Measurements from ENCODE around the gene TBPL1.

Gene TBPL1

GRCh38 chr6:133952815-133953633, at the start of gene TBPL1:
Gene TBPL1 (plus strand): TSS chr6:133953224. CDS start chr6:133980126, 26,902 bp downstream.
- H3K79me2 ChIP-seq (ENCODE audit: insufficient read depth, low read length): peaks cover 49% of the 10 kb centered on the region
- peaks cover 51% of the 10 kb centered on the region for H3K4me1 ChIP-seq (ENCODE audit: insufficient read depth, low read length, poor library complexity, severe bottlenecking)
- H3K9me3 ChIP-seq (ENCODE audit: insufficient read depth, low read depth, low read length): no peaks in the 10 kb centered on the region
- H3K27me3 ChIP-seq (ENCODE audit: insufficient read depth, low read length, poor library complexity, severe bottlenecking): no peaks in the 10 kb centered on the region
- TF ChIP-seq EZH2phosphoT487 (IDR thresholded peaks at IDR 0.05; ENCODE audit: borderline replicate concordance): no peak
- no peaks in the 10 kb centered on the region for H3F3A ChIP-seq (ENCODE audit: low read depth)
- peak within 1 kb of the TSS; percentile 83 for H3K9ac ChIP-seq (ENCODE audit: low read depth, low read length, poor library complexity, severe bottlenecking)
- H2AFZ ChIP-seq (ENCODE audit: low read length): peak within 1 kb of the TSS; percentile 82
- H3K9me2 ChIP-seq (replicated peaks; ENCODE audit: low read depth, low read length): no peaks in the 10 kb centered on the region
- peak within 1 kb of the TSS; percentile 76 for H3K4me3 ChIP-seq (ENCODE audit: low read length, poor library complexity, severe bottlenecking)
- H4K20me1 ChIP-seq (ENCODE audit: insufficient read depth, low read length, poor library complexity, severe bottlenecking): peaks cover 22% of the 10 kb centered on the region
- peak within 1 kb of the TSS; percentile 91 for H3K4me2 ChIP-seq (ENCODE audit: low read depth, low read length, poor library complexity, severe bottlenecking)
- no peaks in the 10 kb centered on the region for H3K36me3 ChIP-seq (ENCODE audit: insufficient read depth, low read length)

- H3K4me1 ChIP-seq (ENCODE audit: insufficient read depth, low read length, poor library complexity, severe bottlenecking): no peaks in the 10 kb centered on the region
- no peaks in the 10 kb centered on the region for H3K9me2 ChIP-seq (replicated peaks; ENCODE audit: low read depth, low read length)
- H3K27me3 ChIP-seq (ENCODE audit: insufficient read depth, low read length, poor library complexity, severe bottlenecking): peaks cover 6% of the 10 kb centered on the region
- H3K36me3 ChIP-seq (ENCODE audit: insufficient read depth, low read length): no peaks in the 10 kb centered on the region
- no peak overlapping the region for H3K4me3 ChIP-seq (ENCODE audit: low read length, poor library complexity, severe bottlenecking)
- no peak overlapping the region for H3K4me2 ChIP-seq (ENCODE audit: low read depth, low read length, poor library complexity, severe bottlenecking)
- no peaks in the 10 kb centered on the region for H3K79me2 ChIP-seq (ENCODE audit: insufficient read depth, low read length)
- H3K9ac ChIP-seq (ENCODE audit: low read depth, low read length, poor library complexity, severe bottlenecking): no peak overlapping the region
- TF ChIP-seq EZH2phosphoT487 (IDR thresholded peaks at IDR 0.05; ENCODE audit: borderline replicate concordance) (no peak), CTCF (conservative IDR thresholded peaks at IDR 0.05; ENCODE audit: low read length) (no peak)
- no peak overlapping the region for H2AFZ ChIP-seq (ENCODE audit: low read length)
- no peaks in the 10 kb centered on the region for H3F3A ChIP-seq (ENCODE audit: low read depth)
- no peaks in the 10 kb centered on the region for H3K9me3 ChIP-seq (ENCODE audit: insufficient read depth, low read depth, low read length)
- no peaks in the 10 kb centered on the region for H4K20me1 ChIP-seq (ENCODE audit: insufficient read depth, low read length, poor library complexity, severe bottlenecking)
These were observed 49.2 kb upstream of the TBPL1 start for GRCh38 chr6:133903855-133904254.

GRCh38 chr6:133906050-133906449, 47.0 kb upstream of the TBPL1 start:
- no peak overlapping the region for H3K9ac ChIP-seq (ENCODE audit: low read depth, low read length, poor library complexity, severe bottlenecking)
- no peaks in the 10 kb centered on the region for H3F3A ChIP-seq (ENCODE audit: low read depth)
- no peaks in the 10 kb centered on the region for H3K9me2 ChIP-seq (replicated peaks; ENCODE audit: low read depth, low read length)
- no peak overlapping the region for H3K4me2 ChIP-seq (ENCODE audit: low read depth, low read length, poor library complexity, severe bottlenecking)
- no peaks in the 10 kb centered on the region for H3K9me3 ChIP-seq (ENCODE audit: insufficient read depth, low read depth, low read length)
- H4K20me1 ChIP-seq (ENCODE audit: insufficient read depth, low read length, poor library complexity, severe bottlenecking): no peaks in the 10 kb centered on the region
- H3K79me2 ChIP-seq (ENCODE audit: insufficient read depth, low read length): no peaks in the 10 kb centered on the region
- H3K4me1 ChIP-seq (ENCODE audit: insufficient read depth, low read length, poor library complexity, severe bottlenecking): no peaks in the 10 kb centered on the region
- no peak overlapping the region for H2AFZ ChIP-seq (ENCODE audit: low read length)
- no peak overlapping the region for H3K4me3 ChIP-seq (ENCODE audit: low read length, poor library complexity, severe bottlenecking)
- H3K36me3 ChIP-seq (ENCODE audit: insufficient read depth, low read length): no peaks in the 10 kb centered on the region
- TF ChIP-seq CTCF (conservative IDR thresholded peaks at IDR 0.05; ENCODE audit: low read length): no peak
- no peak for TF ChIP-seq EZH2phosphoT487 (IDR thresholded peaks at IDR 0.05; ENCODE audit: borderline replicate concordance)
- H3K27me3 ChIP-seq (ENCODE audit: insufficient read depth, low read length, poor library complexity, severe bottlenecking): peaks cover 6% of the 10 kb centered on the region

All from Loucy (cell line).